AG04450 (cell line): ENCODE data around the gene B3GAT2. TPM values are rescaled to one million over a fixed set of nuclear protein-coding genes. Genes with fewer than 3 reads are reported as not detected.

Experiments
- CTCF ChIA-PET: fragments of 300-600, 350-600 bp; formaldehyde crosslinking; extraction: SDS; loops from one replicate; lab custom pipeline; 2022; ENCODE audit warnings: antibody characterized with exemption, inconsistent platforms; lab: Charles Lee
- POLR2A ChIA-PET: fragments of 350-600 bp; formaldehyde crosslinking; extraction: SDS; loops from one replicate; lab custom pipeline; 2021; ENCODE audit warnings: antibody characterized with exemption, inconsistent platforms; lab: Yijun Ruan, JAX
- DNase-seq: peaks from one replicate; pipeline ENCODE4 v3.0.0-alpha.2; 2011; ENCODE audit warnings: low read depth, low spot score
- H3K27ac ChIP-seq: one replicate; pipeline ENCODE4 v1.5.1; 2012; ENCODE audit warnings: low read depth, low read length, control low read depth
- H3K27me3 ChIP-seq: one replicate; pipeline ENCODE4 v1.6.0; 2012; ENCODE audit warnings: low read length; ENCODE audit not compliant: control insufficient read depth, insufficient read depth
- H3K4me3 ChIP-seq: 2 replicates; pipeline ENCODE4 v1.5.1; 2011; ENCODE audit warnings: mild to moderate bottlenecking, low read depth, low read length, control low read depth
- H3K9me3 ChIP-seq: 2 replicates; pipeline ENCODE4 v1.5.1; 2012; ENCODE audit warnings: low read length; ENCODE audit not compliant: control insufficient read depth, insufficient read depth
- polyA plus RNA-seq: library from polyadenylated mRNA; depleted of rRNA; stranded (reverse); fragments of >200 nt; gene quantifications from 2 replicates; pipeline ENCODE4 v1.2.3, GENCODE V29; 2011
- TF ChIP-seq, protein P1 (sequence below): IDR thresholded peaks from 2 replicates; pipeline ENCODE4 v1.5.1; 2011; ENCODE audit warnings: low read depth, low read length, control low read depth, inconsistent platforms

B3GAT2 gene
- polyA plus RNA-seq, 1 experiment, result 0.11 TPM

DNA sequence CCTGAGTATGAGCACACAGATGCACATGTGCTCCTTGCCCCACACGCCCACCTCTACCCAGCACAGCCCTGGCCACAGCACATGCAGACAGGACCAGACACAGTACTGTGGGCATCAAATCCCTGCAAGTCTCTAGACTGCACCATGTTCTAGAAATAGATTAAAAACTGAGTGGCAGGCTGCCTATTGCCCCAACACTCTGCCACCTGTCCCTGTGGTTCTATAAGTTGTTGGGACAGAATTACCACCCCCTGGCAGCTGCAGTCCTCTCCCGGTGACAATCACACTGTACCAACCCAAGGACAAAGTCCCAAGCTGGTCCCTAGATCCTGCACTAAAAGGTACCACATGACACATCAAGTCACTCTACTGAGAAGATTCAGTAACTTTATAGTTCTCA is 70.2 kb downstream of the B3GAT2 start:
- Histone ChIP-seq H3K27me3 (peaks cover 6% of the 10 kb centered on the region), H3K4me3 (no peak overlapping the region), H3K9me3 (no peaks in the 10 kb centered on the region), H3K27ac (no peak overlapping the region)
- TF ChIP-seq, protein P1, sequence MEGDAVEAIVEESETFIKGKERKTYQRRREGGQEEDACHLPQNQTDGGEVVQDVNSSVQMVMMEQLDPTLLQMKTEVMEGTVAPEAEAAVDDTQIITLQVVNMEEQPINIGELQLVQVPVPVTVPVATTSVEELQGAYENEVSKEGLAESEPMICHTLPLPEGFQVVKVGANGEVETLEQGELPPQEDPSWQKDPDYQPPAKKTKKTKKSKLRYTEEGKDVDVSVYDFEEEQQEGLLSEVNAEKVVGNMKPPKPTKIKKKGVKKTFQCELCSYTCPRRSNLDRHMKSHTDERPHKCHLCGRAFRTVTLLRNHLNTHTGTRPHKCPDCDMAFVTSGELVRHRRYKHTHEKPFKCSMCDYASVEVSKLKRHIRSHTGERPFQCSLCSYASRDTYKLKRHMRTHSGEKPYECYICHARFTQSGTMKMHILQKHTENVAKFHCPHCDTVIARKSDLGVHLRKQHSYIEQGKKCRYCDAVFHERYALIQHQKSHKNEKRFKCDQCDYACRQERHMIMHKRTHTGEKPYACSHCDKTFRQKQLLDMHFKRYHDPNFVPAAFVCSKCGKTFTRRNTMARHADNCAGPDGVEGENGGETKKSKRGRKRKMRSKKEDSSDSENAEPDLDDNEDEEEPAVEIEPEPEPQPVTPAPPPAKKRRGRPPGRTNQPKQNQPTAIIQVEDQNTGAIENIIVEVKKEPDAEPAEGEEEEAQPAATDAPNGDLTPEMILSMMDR, result no peak
- no peak for DNase-seq
- ChIA-PET CTCF (interaction anchor here (1.2 to 5.0 kb wide), 3 partner anchors 177 to 666 kb away, joined by 5 to 270 read pairs (median 6); no protein-coding TSS in a partner anchor), POLR2A (no interaction called here)

DNA sequence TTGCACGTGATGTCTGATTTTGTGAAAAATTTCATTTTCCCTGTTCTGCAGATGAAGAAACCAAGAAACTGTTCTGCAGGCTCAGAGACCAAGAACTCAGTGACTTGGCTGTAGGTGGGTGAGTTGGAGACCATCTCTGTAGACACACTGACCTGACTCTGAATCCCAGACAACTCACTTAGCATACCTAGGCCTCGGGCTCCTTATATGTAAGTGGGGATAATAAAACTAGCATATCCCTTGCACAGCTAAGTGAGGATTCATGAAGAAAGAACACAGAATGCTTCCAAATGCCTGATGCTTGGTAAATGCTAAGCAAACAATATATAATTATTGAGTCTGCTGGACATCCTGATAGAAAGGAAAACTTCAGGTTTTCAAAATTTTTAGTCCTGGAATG is 70.8 kb downstream of the B3GAT2 start:
- no peak for DNase-seq
- H3K27ac ChIP-seq, result no peak overlapping the region
- H3K9me3 ChIP-seq, result no peaks in the 10 kb centered on the region
- CTCF ChIA-PET, result interaction anchor here (1.2 to 5.0 kb wide), 9 partner anchors 9 to 665 kb away, joined by 4 to 270 read pairs (median 13); no protein-coding TSS in a partner anchor
- no peak overlapping the region for H3K4me3 ChIP-seq
- POLR2A ChIA-PET, result no interaction called here
- peaks cover 6% of the 10 kb centered on the region for H3K27me3 ChIP-seq
- TF ChIP-seq, protein P1, result no peak

DNA sequence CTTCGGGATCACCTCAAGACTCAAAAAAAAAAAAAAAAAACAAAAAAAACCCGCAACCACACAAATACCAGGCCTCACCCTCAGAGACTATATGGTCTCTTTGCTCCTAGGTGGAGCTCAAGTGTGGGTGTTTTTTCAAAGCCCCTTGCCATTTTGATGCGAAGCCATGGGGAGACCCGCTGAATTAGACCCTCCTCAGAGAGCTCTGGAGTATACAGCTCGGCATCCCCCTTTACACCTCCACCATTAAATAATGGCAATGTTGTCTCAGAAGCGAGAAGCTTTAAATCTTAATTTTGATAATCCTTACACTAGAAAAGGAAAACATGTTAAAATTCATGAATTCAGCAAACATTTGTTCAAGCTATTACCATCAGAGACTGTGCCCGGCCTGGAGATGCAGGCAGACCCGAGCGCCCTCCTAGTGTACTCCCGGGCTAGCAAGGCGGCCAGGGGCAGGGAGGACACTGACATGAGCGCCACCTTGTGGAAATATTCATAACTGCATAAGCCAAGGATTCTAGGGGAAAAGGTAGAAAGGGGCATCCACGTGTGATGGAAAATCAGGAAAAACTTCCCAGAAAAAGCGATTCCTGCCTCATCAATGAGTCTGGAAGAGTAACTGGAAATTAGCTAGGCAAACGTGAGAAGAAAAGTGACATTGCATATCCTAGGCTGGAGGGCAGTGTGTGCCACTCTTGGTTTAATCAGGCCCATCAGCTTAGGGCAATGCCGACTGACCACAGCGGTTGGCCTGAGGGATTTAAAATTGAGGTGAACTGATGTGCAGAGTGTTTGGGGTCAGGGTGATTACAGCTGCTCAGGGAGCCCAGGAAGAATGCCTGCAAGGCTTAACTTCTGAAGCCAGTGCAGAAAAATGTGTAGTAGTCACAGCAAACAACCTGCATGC is 72.5 kb downstream of the B3GAT2 start:
- CTCF ChIA-PET, result interaction anchor here (0.6 to 5.0 kb wide), 67 partner anchors 10 to 663 kb away, joined by 3 to 270 read pairs (median 5); no protein-coding TSS in a partner anchor
- Histone ChIP-seq H3K9me3 (no peaks in the 10 kb centered on the region), H3K27ac (no peak overlapping the region), H3K27me3 (peaks cover 6% of the 10 kb centered on the region), H3K4me3 (no peak overlapping the region)
- TF ChIP-seq, protein P1, result peak; percentile 91
- peak; percentile 1 for DNase-seq
- POLR2A ChIA-PET, result no interaction called here

DNA sequence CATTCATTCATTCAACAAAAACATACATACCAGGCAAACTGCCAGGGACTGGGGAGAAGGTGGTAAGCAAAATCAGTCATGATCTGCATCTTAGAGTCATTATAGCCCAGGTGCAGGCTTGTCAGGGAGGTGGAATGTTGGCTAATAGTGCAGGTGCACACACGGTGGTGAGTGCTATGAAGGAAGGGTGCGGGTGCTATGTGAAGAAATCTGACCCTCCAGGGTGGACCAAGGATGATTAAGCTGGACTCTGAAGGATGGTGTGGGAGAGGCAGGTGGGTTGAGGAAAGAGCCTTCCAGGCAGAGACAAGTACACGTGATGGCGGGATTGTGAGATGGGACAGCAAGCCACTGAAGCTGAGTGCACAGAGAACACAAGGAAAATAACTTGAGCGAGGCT is 77.4 kb downstream of the B3GAT2 start:
- H3K27ac ChIP-seq, result no peak overlapping the region
- ChIA-PET POLR2A (no interaction called here), CTCF (interaction anchor here (0.6 to 1.5 kb wide), 3 partner anchors 47 to 175 kb away, joined by 4 to 11 read pairs (median 4); no protein-coding TSS in a partner anchor)
- TF ChIP-seq, protein P1, result no peak
- no peaks in the 10 kb centered on the region for H3K9me3 ChIP-seq
- no peak for DNase-seq
- peaks cover 3% of the 10 kb centered on the region for H3K27me3 ChIP-seq
- no peak overlapping the region for H3K4me3 ChIP-seq
